Central memory CD4-positive, alpha-beta T cell (primary cell): ENCODE results near the gene SECISBP2.
A peak's percentile ranks its signal among the peaks of the same experiment; 100 is the strongest.

Source experiments
- DNase-seq: peaks from one replicate; pipeline ENCODE4 v3.0.0; 2022

SECISBP2 gene

GRCh38 chr9:89383721-89384300, 65.5 kb downstream of the SECISBP2 start:
- no peak for DNase-seq

DNA sequence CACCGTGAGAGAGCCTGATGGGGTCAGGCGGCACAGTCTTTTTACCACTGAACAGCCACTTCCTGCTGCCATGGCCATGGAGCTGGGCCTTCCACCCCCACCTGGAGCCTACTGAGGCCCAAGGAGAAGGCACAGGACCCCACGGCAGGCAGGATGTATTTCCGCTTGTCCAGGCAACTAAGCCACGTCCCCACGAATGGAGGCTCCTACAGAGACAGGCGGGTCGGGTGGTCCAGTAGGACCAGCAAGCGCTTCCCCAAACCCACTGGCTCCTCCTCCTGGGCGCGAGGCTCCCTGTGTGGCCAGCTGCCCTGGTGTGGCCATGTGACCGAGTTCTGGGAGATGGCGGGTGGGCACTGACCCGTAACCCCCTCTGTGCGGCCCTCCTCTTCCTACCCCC, 66.5 kb downstream of the SECISBP2 start:
- DNase-seq = no peak

DNA sequence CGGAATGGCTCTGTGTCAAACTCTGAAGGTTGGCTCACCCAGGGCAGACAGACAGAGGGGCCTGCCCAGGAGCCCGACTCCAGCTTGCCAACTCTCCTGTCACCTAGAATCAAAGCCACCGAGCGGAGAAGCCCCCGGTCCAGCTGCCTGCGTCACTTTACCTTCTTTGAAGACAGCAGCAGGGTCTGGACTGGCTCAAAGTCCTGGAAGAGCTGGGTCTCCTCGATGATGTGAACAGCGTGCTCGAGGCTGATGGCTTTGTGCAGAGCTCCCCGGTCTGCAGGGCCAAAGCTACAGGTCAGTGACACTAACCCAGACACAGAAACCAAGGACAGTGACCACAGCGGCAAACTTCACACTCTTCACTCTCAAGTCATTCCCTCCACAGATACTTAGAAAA, 67.9 kb downstream of the SECISBP2 start:
- DNase-seq = no peak

DNA sequence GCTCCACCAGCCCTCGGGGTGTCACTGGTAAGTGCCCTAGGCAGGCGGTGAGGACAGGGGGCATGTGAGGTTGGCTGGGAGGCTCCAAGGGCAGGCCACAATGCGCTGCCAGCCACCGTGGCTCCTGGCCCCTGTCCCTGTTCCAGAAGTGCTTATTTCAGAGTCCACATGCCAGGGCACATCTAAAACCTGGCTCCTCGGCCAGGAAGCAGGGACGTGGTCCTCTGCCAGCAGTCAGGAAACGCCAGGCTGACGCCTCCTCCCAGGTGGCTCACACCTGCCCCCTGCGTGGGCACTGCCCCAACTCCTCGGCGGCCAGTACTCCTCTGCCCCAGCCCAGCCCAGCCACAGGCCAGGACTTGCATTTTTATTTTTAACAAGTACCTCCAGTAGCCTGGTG, 68.5 kb downstream of the SECISBP2 start:
- no peak for DNase-seq

GRCh38 chr9:89387197-89387849, 69.0 kb downstream of the SECISBP2 start:
- DNase-seq = no peak

GRCh38 chr9:89388084-89388867, 70.0 kb downstream of the SECISBP2 start:
- no peak for DNase-seq

DNA sequence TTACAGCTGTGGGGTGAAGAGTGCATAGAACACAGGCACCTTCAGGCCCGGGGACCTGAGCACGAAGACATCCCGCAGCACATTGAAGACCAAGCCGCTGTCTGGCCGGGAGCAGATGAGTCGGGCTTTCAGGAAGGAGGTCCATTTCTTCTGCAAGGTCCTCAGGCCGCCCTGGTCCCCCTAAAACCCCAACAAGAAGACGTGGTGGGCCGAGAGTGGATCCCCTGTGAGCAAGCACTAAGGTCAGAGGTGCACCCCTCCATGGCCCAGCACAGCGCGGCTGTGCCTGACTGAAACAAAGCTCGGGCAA, 70.5 kb downstream of the SECISBP2 start:
- no peak for DNase-seq

GRCh38 chr9:89390068-89390555, 71.8 kb downstream of the SECISBP2 start:
- DNase-seq = no peak

DNA sequence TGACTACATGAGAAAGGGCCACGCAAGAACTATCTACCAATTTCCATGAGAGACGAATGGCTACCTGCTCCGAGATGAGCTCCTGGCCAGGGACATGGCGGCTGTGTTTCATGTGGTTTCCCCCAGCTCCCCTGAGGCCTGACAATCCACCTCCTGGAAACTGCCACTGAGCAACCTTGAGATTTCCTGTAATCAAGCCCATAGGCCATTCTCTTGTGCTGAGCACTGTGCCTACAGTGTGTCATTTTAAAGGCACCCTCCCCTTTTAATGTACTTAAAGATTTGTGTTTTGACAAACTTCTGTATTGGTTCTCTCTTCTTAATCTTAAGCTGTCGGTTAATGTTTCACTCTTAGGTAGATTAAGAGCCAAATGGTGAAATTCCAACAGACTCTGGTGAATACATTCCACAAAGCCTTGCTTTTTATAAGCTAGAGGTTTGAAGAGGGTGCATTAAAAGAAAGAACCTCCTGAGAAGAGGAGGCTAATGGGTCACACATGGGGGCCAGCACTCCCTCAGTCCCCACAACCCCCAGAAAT, 72.3 kb downstream of the SECISBP2 start:
- no peak for DNase-seq

GRCh38 chr9:89391585-89391984, 73.3 kb downstream of the SECISBP2 start:
- no peak for DNase-seq

GRCh38 chr9:89394412-89394811, 76.1 kb downstream of the SECISBP2 start:
- no peak for DNase-seq

GRCh38 chr9:89395931-89396710, 77.8 kb downstream of the SECISBP2 start:
- no peak for DNase-seq

DNA sequence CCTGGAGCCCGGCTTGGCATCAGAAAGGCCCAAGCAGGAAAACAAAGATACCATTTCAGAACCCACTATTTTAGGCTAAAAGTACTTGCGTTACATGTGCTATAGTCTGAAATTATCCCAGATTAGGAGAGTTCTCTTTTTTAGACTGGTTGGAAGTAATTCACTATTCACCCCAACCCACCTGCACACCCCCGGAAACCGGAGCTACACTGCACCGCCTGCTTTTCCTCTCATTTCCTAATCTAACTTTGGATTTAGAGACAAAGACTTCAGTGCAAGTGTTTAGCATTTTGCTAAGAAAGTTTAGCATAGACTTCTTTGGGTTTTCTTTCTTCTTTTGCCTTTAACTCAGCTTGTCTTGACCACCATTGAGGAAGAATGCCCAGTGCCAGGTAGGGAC, 79.2 kb downstream of the SECISBP2 start:
- DNase-seq = no peak

DNA sequence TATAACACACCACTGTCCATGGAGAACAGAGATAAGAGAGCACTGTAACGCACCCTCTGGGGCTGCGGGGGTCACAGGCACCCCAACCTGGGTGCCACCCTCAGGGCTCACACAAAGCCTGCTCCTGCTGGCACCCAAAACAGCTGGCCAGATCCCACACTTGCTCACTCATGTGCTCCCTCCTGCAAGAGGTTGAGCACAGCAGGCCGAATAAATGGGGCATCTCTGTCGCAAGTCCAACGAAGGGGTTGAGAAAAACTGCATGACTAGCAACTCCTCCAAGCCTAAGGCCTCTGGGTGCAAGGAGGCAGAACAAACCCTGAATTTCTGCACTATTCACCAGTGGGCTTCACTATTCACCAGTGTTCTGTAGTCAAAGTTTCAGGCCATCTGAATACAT, 80.3 kb downstream of the SECISBP2 start:
- no peak for DNase-seq

- no peak for DNase-seq
Measured at GRCh38 chr9:89400403-89401116, 82.3 kb downstream of the SECISBP2 start.

DNA sequence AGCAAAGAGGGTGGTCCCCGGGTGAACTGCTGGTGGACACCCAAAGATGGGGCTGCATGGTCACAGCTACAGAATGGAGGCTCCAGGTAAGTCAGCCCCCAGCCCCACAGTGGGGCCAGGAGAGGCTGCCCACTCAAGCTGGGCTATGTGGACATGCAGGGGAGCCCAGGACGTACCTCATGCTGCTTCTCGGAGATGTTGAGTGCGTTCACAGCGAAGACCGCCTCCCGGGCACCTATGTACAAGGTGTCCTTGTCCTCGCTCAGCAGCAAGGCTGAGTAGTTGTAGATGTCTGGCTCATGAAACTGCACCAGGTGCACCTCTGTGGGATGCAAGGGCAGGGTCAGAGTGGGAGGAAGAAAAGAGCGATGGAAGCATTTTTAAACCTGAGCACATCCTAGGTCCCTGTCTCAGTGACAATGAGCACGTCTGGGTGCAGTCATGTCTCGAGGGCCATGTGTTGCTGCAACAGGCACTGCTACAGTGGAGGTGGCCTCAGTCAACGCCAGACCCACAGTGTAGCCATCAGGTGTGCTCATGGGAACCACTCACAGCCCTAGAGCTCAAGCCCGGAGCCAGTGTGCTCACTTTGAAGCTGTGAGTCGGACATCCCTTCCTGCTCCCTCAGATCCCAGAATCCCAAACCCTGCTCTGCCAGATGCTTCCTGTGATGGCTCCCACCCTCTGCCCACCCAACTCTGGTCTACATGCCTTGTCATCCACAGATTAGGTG, 84.6 kb downstream of the SECISBP2 start:
- DNase-seq = no peak

- no peak for DNase-seq
Measured at GRCh38 chr9:89404074-89404473, 85.8 kb downstream of the SECISBP2 start.

DNA sequence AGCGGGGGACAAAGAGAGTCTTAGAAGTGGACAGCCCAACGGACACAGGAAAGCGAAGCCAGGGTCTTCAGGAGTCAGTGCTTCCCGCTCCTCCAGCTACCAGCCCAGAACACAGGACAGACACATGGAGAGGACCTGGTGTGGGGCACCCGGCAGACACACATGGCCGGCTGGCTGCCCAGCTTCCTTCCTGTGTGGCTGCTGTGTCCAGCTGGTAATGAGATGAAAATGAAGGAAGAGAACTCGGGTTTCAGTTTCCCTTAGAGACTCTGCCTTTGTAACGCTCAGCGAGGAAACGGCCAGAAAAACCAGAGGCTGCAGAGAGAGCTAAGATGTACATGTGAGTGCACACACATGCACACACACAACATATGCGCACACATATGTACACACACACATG, 87.5 kb downstream of the SECISBP2 start:
- no peak for DNase-seq

- DNase-seq = no peak
Measured at GRCh38 chr9:89407070-89407469, 88.8 kb downstream of the SECISBP2 start.

DNA sequence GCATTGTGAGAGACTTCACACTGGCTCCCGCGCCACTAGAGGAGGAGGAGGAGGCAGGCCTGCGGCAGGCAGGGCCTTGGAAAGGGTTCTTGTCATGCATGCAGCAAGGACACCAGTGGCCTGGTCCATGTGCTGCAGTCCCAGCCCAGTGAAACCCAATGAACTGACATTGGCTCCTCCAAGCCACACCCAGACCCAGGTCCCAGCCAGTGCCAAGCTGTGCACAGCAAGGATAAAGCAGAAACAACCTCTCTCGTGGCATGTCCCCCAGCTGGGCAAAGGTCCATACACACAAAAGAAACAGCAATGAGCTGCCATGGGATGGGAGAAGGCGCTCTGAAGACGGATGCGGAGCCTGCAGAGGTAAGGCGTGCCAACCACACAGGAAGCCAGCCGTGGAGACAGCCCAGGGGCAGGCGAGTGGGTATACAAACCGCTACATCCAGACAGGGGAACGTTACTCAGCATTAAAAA, 90.4 kb downstream of the SECISBP2 start:
- peak; percentile 80 for DNase-seq
